Measurements from ENCODE around the gene TRABD2A. TPM values are rescaled to one million over a fixed set of nuclear protein-coding genes. Genes with fewer than 3 reads are reported as not detected.
"Not testable (repeated sequence)": the region's sequence is repeated elsewhere in the genome, so short reads cannot be mapped to it uniquely, and the experiment has no call there.

The TRABD2A gene
- total and polyA plus RNA-seq, 4 experiments from 2014 or later = 67.1 to 90.7 (median 82.2) TPM

DNA sequence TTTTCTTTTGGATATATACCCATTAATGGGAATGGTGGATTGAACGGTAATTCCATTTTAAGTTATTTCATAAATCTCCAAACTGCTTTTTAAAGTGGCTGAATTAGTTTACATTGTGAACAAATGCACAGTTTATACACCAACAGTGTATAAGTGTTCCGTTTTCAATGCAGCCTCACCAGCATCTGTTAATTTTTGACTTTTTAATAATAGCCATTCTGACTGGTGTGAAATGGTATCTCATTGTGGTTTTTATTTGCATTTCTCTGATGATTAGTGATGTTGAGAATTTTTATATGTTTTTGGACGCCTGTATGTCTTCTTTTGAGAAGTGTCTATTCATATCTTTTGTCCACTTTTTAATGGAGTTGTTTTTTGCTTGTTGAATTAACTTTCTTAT lies 107.3 kb downstream of the TRABD2A start:
- CTCF ChIA-PET (ENCODE audit: partially characterized antibody) = not testable (repeated sequence)
- H3K9me3 Mint-ChIP-seq = peaks cover 3 to 72% (median 57%) of the 10 kb centered on the region in 8 donors

More for the DNA sequence above, 107.3 kb downstream of the TRABD2A start:
- H3K4me1 ChIP-seq (ENCODE audit: insufficient read depth, low read length) = peaks cover 13% of the 10 kb centered on the region
- POLR2A ChIA-PET (ENCODE audit: partially characterized antibody); H3K27me3 ChIP-seq (ENCODE audit: insufficient read depth, low read length); H3K4me3 Mint-ChIP-seq; H3K36me3 ChIP-seq (ENCODE audit: insufficient read depth, low read length); H3K9me3 ChIP-seq (ENCODE audit: control insufficient read depth in 1 of 2, low read length in 2 of 2); intact Hi-C loops (cut with micrococcal nuclease); H3K4me3 ChIP-seq (ENCODE audit: low read length in 2 of 2); H3K27ac Mint-ChIP-seq; H3K27me3 Mint-ChIP-seq; H3K27ac ChIP-seq (ENCODE audit: low read depth, low read length); DNase-seq: not testable (repeated sequence)
- Mint-ChIP-seq H3K36me3 (peaks cover 38 to 46% of the 10 kb centered on the region in 2 donors), H3K4me1 (peaks cover 15 to 28% (median 23%) of the 10 kb centered on the region in 4 donors)

Other genes with a start within 250 kb of the TRABD2A start
- 1,000 to 10,000 TPM; 1,218 to 1,245 TPM for gene TMSB10, start 24.6 kb upstream of the TRABD2A start, total RNA-seq
- 1,000 to 10,000 TPM; 5,559 to 6,561 TPM for gene TMSB10, start 24.6 kb upstream of the TRABD2A start, polyA plus RNA-seq
- gene KCMF1, start 90.1 kb upstream of the TRABD2A start, total RNA-seq = 10 to 100 TPM; 59.8 to 62.7 TPM
- 10 to 100 TPM; 25.8 to 34.6 TPM for gene KCMF1, start 90.1 kb upstream of the TRABD2A start, polyA plus RNA-seq